ENCODE data around the gene RPGR. TPM values are rescaled to one million over a fixed set of nuclear protein-coding genes. Genes with fewer than 3 reads are reported as not detected.

RPGR gene
- total RNA-seq, 1 donor from 2014 or later = 9.2 TPM

DNA sequence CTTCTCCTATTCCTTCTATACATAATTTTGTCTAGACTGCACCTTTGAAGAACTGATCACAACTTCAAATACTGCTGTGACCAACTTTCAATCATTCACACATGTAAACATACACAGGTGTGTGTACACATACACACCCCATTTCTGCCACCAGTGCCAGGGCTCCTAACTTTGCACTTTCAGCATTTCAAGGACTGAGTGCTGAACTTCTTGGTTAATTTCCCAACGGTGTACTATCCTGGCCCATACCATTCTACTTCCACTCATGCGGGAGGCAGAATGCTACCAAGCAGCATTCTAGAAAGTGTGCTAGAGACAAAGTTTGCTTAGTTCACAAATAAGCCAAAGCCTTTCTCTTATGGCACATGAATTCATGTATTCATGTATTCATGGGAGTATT is 51.2 kb downstream of the RPGR start:
- DNase-seq (ENCODE audit: low read depth, low spot score) = no peak
- Mint-ChIP-seq H3K9me3 (no peaks in the 10 kb centered on the region), H3K4me3 (no peak overlapping the region), H3K27ac (ENCODE audit: unreplicated experiment) (no peak overlapping the region), H3K27me3 (ENCODE audit: low read depth) (no peaks in the 10 kb centered on the region), H3K36me3 (ENCODE audit: low read depth) (no peaks in the 10 kb centered on the region), H3K4me1 (peaks cover 4% of the 10 kb centered on the region)
- TF ChIP-seq, protein P1, sequence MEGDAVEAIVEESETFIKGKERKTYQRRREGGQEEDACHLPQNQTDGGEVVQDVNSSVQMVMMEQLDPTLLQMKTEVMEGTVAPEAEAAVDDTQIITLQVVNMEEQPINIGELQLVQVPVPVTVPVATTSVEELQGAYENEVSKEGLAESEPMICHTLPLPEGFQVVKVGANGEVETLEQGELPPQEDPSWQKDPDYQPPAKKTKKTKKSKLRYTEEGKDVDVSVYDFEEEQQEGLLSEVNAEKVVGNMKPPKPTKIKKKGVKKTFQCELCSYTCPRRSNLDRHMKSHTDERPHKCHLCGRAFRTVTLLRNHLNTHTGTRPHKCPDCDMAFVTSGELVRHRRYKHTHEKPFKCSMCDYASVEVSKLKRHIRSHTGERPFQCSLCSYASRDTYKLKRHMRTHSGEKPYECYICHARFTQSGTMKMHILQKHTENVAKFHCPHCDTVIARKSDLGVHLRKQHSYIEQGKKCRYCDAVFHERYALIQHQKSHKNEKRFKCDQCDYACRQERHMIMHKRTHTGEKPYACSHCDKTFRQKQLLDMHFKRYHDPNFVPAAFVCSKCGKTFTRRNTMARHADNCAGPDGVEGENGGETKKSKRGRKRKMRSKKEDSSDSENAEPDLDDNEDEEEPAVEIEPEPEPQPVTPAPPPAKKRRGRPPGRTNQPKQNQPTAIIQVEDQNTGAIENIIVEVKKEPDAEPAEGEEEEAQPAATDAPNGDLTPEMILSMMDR (conservative IDR thresholded peaks at IDR 0.05) = no peak

DNA sequence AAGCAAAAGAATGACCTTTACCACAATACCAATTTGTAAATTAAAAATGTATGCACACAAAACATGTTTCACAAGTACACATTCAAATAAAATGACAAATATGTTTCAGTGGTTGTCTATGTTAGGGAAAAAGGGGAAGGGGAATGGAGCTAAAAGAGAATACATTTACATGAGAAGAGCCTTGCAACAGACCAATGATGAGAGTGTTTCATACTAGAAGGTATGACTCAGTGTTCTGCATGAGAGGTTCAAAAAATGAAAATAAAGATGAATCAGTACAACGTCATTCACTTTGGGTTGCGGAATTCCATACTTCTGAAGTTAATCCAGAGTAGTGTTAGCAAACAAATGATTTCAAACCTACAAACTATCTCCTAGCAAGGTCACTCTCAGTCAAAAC is 51.7 kb downstream of the RPGR start:
- Mint-ChIP-seq H3K4me3 (no peak overlapping the region), H3K27ac (ENCODE audit: unreplicated experiment) (no peak overlapping the region), H3K9me3 (no peaks in the 10 kb centered on the region), H3K27me3 (ENCODE audit: low read depth) (no peaks in the 10 kb centered on the region), H3K4me1 (peaks cover 4% of the 10 kb centered on the region), H3K36me3 (ENCODE audit: low read depth) (peaks cover 3% of the 10 kb centered on the region)
- TF ChIP-seq, protein P1 (conservative IDR thresholded peaks at IDR 0.05) = no peak
- no peak for DNase-seq (ENCODE audit: low read depth, low spot score)

DNA sequence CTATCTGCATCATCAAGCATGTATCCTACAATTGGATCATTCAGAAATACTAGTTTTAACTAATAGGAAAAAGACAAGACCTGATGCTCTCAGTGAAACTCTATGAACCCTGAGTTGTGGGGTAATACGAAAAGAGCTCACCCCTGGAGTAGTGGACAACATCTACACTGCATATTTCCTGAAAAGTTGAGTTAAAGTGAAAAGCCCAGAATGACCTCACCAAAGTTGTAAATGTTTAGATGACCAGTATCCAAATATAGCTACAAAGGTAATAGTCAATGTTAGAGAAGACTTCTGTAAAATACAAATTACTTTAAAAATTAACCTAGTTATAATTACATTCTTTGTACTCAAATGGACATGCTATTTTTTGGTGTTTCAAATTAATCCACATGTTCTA is 53.9 kb downstream of the RPGR start:
- TF ChIP-seq, protein P1 (conservative IDR thresholded peaks at IDR 0.05) = no peak
- Mint-ChIP-seq H3K9me3 (peaks cover 3% of the 10 kb centered on the region), H3K27ac (ENCODE audit: unreplicated experiment) (no peak overlapping the region), H3K4me3 (no peak overlapping the region), H3K27me3 (ENCODE audit: low read depth) (no peaks in the 10 kb centered on the region), H3K36me3 (ENCODE audit: low read depth) (peaks cover 4% of the 10 kb centered on the region), H3K4me1 (no peaks in the 10 kb centered on the region)
- no peak for DNase-seq (ENCODE audit: low read depth, low spot score)

DNA sequence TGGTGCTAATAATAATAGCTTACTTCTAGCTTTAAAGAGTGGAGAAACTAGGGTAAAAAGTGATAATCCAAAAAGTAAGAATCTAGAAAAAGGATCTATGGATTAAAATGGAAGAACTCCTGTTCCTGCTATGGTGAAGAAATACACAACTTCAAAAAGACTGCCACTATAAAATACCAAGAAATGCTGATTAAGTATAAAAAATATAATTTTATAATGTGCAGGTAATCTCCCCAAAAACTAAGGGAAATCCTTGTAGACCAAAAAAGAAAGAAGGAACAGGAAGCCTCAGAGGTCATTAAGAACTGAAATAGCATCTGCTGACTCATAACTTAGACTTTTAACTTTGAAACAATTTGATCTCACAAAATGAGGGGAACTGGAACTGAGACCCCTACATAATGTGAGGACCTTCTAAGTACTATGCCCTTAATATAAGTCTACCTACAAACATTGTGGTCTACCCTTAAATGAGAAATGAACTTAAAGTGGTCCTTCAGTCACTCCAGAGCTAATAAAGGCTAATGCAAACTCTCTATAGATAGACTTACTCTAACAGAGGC is 56.1 kb downstream of the RPGR start:
- H3K4me3 Mint-ChIP-seq = no peak overlapping the region
- DNase-seq (ENCODE audit: low read depth, low spot score) = no peak
- TF ChIP-seq, protein P1 (conservative IDR thresholded peaks at IDR 0.05) = no peak
- peaks cover 4% of the 10 kb centered on the region for H3K36me3 Mint-ChIP-seq (ENCODE audit: low read depth)
- H3K4me1 Mint-ChIP-seq = no peaks in the 10 kb centered on the region
- peaks cover 3% of the 10 kb centered on the region for H3K9me3 Mint-ChIP-seq
- no peak overlapping the region for H3K27ac Mint-ChIP-seq (ENCODE audit: unreplicated experiment)
- no peaks in the 10 kb centered on the region for H3K27me3 Mint-ChIP-seq (ENCODE audit: low read depth)

DNA sequence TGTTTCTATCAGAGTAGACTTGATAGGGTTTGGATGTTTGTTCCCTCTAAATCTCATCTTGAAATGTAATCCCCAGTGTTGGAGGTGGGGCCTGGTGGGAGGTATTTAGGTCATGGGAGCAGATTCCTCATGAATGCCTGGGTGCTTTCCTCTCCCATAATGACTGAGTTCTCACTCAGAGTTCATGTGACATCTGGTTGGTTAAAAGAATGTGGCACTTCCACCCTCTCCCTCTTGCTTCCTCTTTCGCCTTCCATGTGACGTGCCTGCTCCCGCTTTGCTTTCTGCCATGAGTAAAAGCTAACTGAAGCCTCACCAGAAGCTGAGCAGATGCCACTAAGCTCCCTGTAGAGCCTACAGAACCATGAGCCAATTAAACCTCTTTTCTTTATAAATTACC is 59.3 kb downstream of the RPGR start:
- TF ChIP-seq, protein P1 (conservative IDR thresholded peaks at IDR 0.05) = no peak
- Mint-ChIP-seq H3K4me3 (no peak overlapping the region), H3K36me3 (ENCODE audit: low read depth) (peaks cover 4% of the 10 kb centered on the region), H3K27ac (ENCODE audit: unreplicated experiment) (no peak overlapping the region), H3K9me3 (peaks cover 3% of the 10 kb centered on the region), H3K27me3 (ENCODE audit: low read depth) (no peaks in the 10 kb centered on the region), H3K4me1 (no peaks in the 10 kb centered on the region)
- no peak for DNase-seq (ENCODE audit: low read depth, low spot score)
